ENCODE results near the gene WDR18.
A peak's percentile ranks its signal among the peaks of the same experiment; 100 is the strongest.
"Not testable (repeated sequence)": the region's sequence is repeated elsewhere in the genome, so short reads cannot be mapped to it uniquely, and the experiment has no call there.

WDR18 gene

GRCh38 chr19:1019980-1020867, 36.1 kb downstream of the WDR18 start:
- no peak for DNase-seq (ENCODE audit: low read depth)

- DNase-seq (ENCODE audit: low read depth), result peak; percentile 76
Observed at GRCh38 chr19:1020868-1021425, 36.8 kb downstream of the WDR18 start, which contains the start of gene TMEM259. Gene TMEM259 (minus strand): TSS chr19:1021123. CDS start chr19:1020996, 127 bp downstream.

- DNase-seq (ENCODE audit: low read depth), result not testable (repeated sequence)
Observed at GRCh38 chr19:1023883-1024188, 39.7 kb downstream of the WDR18 start.

GRCh38 chr19:1025080-1025479, 40.9 kb downstream of the WDR18 start:
- not testable (repeated sequence) for DNase-seq (ENCODE audit: low read depth)

- DNase-seq (ENCODE audit: low read depth), result no peak
Observed at GRCh38 chr19:1025960-1026782, 42.0 kb downstream of the WDR18 start, which contains the start of gene CNN2. Gene CNN2 (plus strand): TSS chr19:1026608. CDS start chr19:1026662, 54 bp downstream.

- no peak for DNase-seq (ENCODE audit: low read depth)
Observed at GRCh38 chr19:1026783-1027649, 42.9 kb downstream of the WDR18 start.

- no peak for DNase-seq (ENCODE audit: low read depth)
Observed at GRCh38 chr19:1027650-1028061, 43.5 kb downstream of the WDR18 start.

- peak; percentile 70 for DNase-seq (ENCODE audit: low read depth)
Observed at GRCh38 chr19:1028062-1028926, 44.1 kb downstream of the WDR18 start.

- DNase-seq (ENCODE audit: low read depth), result no peak
Observed at GRCh38 chr19:1032264-1032867, 48.2 kb downstream of the WDR18 start.

GRCh38 chr19:1035998-1036621, 52.0 kb downstream of the WDR18 start:
- DNase-seq (ENCODE audit: low read depth), result no peak

GRCh38 chr19:1037621-1038064, 53.5 kb downstream of the WDR18 start:
- no peak for DNase-seq (ENCODE audit: low read depth)

GRCh38 chr19:1038978-1039645, 55.0 kb downstream of the WDR18 start:
- DNase-seq (ENCODE audit: low read depth), result no peak

GRCh38 chr19:1039646-1040475, 55.7 kb downstream of the WDR18 start, which contains the start of gene ABCA7:
Gene ABCA7 (plus strand): TSS chr19:1040107. CDS start chr19:1041362, 1,255 bp downstream.
- DNase-seq (ENCODE audit: low read depth), result peak; percentile 86

- peak; percentile 80 for DNase-seq (ENCODE audit: low read depth)
Observed at GRCh38 chr19:1040476-1041271, 56.5 kb downstream of the WDR18 start.

- no peak for DNase-seq (ENCODE audit: low read depth)
Observed at GRCh38 chr19:1041272-1041834, 57.2 kb downstream of the WDR18 start.

- no peak for DNase-seq (ENCODE audit: low read depth)
Observed at GRCh38 chr19:1041835-1042685, 57.9 kb downstream of the WDR18 start.
